ENCODE results near the gene ALAS1. TPM values are rescaled to one million over a fixed set of nuclear protein-coding genes. Genes with fewer than 3 reads are reported as not detected.

ALAS1 gene
- total and polyA plus RNA-seq, 9 of the 15 experiments (the other 6 are each of a cell fraction or from before 2014, with no cell fraction given) = 21.4 to 49.5 (median 34.4) TPM

- TF ChIP-seq PBX2 (CRISPR knock-in tag; IDR thresholded peaks at IDR 0.05; ENCODE audit: low read depth) (no peak), PBX2 (tag; conservative IDR thresholded peaks at IDR 0.05; ENCODE audit: low read depth) (no peak), HMGN3 (IDR thresholded peaks at IDR 0.05; ENCODE audit: borderline replicate concordance, extremely low read depth, insufficient read length, low read depth, low read length) (peak; percentile 36), TFAP4 (CRISPR knock-in tag; IDR thresholded peaks at IDR 0.05; ENCODE audit: borderline replicate concordance) (no peak), NR3C1 (CRISPR knock-in tag; IDR thresholded peaks at IDR 0.05) (0 out of 2 replicates have a peak, but pooled peaks have one; percentile 66), ZNF239 (CRISPR knock-in tag; IDR thresholded peaks at IDR 0.05) (no peak), ZNF785 (CRISPR knock-in tag; IDR thresholded peaks at IDR 0.05) (no peak), ZNF57 (CRISPR knock-in tag; IDR thresholded peaks at IDR 0.05) (no peak), YBX1 (IDR thresholded peaks at IDR 0.05) (no peak), SAP30 (IDR thresholded peaks at IDR 0.05; ENCODE audit: borderline replicate concordance, insufficient read depth, low read depth, low read length, poor library complexity, severe bottlenecking) (peak; percentile 31), EGR1 (conservative IDR thresholded peaks at IDR 0.05) (no peak), MEIS2 (IDR thresholded peaks at IDR 0.05; ENCODE audit: partially characterized antibody) (no peak), ARID1B (IDR thresholded peaks at IDR 0.05) (no peak), EWSR1 (IDR thresholded peaks at IDR 0.05; ENCODE audit: borderline replicate concordance, low read depth, partially characterized antibody) (no peak), FOXJ3 (CRISPR knock-in tag; IDR thresholded peaks at IDR 0.05) (no peak), MCM7 (IDR thresholded peaks at IDR 0.05) (no peak), SNAPC5 (CRISPR knock-in tag; IDR thresholded peaks at IDR 0.05) (no peak), ATF7 (IDR thresholded peaks at IDR 0.05) (no peak), TBL1XR1 (IDR thresholded peaks at IDR 0.05; ENCODE audit: low read length in 2 of 2) (no peak), ZNF143 (CRISPR knock-in tag; IDR thresholded peaks at IDR 0.05) (no peak), ARNT (IDR thresholded peaks at IDR 0.05) (no peak), ZHX1 (conservative IDR thresholded peaks at IDR 0.05; ENCODE audit: low read length) (no peak)
Observed at GRCh38 chr3:52245322-52246263, 47.6 kb downstream of the ALAS1 start, which contains the start of gene PPM1M (continued).

Measured in K562 (cell line).